CD4-positive, alpha-beta T cell treated with Interleukin-17A for 4 hours (primary cell): ENCODE results near the gene PTPRM.
A peak's percentile ranks its signal among the peaks of the same experiment; 100 is the strongest.
"Not testable (repeated sequence)": the region's sequence is repeated elsewhere in the genome, so short reads cannot be mapped to it uniquely, and the experiment has no call there.

ENCODE experiments used
- DNase-seq: peaks from one replicate; pipeline ENCODE4 v3.0.0-alpha.2; 2020; ENCODE audit warnings: mixed read lengths

PTPRM gene

GRCh38 chr18:8413189-8413588 lies 846.1 kb downstream of the PTPRM start:
- no peak for DNase-seq

- no peak for DNase-seq
Observed at GRCh38 chr18:8413751-8414150, 846.6 kb downstream of the PTPRM start.

- no peak for DNase-seq
Observed at GRCh38 chr18:8416212-8417019, 849.3 kb downstream of the PTPRM start.

GRCh38 chr18:8422391-8422790 lies 855.3 kb downstream of the PTPRM start:
- DNase-seq, result no peak

GRCh38 chr18:8423051-8423557 lies 856.0 kb downstream of the PTPRM start:
- no peak for DNase-seq

- no peak for DNase-seq
Observed at GRCh38 chr18:8424481-8424880, 857.4 kb downstream of the PTPRM start.

- DNase-seq, result no peak
Observed at GRCh38 chr18:8424917-8425725, 858.0 kb downstream of the PTPRM start.

- peak; percentile 19 for DNase-seq
Observed at GRCh38 chr18:8426401-8426800, 859.3 kb downstream of the PTPRM start.

GRCh38 chr18:8427339-8427738 lies 860.2 kb downstream of the PTPRM start:
- DNase-seq, result no peak

- DNase-seq, result no peak
Observed at GRCh38 chr18:8428951-8429350, 861.8 kb downstream of the PTPRM start.

- DNase-seq, result no peak
Observed at GRCh38 chr18:8431036-8431435, 863.9 kb downstream of the PTPRM start.

- no peak for DNase-seq
Observed at GRCh38 chr18:8433323-8433722, 866.2 kb downstream of the PTPRM start.

GRCh38 chr18:8433771-8434170 lies 866.7 kb downstream of the PTPRM start:
- DNase-seq, result no peak

GRCh38 chr18:8435376-8435775 lies 868.3 kb downstream of the PTPRM start:
- no peak for DNase-seq

- no peak for DNase-seq
Observed at GRCh38 chr18:8439055-8439454, 871.9 kb downstream of the PTPRM start.

- no peak for DNase-seq
Observed at GRCh38 chr18:8443505-8443904, 876.4 kb downstream of the PTPRM start.

- DNase-seq, result not testable (repeated sequence)
Observed at GRCh38 chr18:8446936-8447335, 879.8 kb downstream of the PTPRM start.

GRCh38 chr18:8448130-8448529 lies 881.0 kb downstream of the PTPRM start:
- DNase-seq, result no peak

- no peak for DNase-seq
Observed at GRCh38 chr18:8450013-8450412, 882.9 kb downstream of the PTPRM start.

GRCh38 chr18:8450898-8451665 lies 884.0 kb downstream of the PTPRM start:
- no peak for DNase-seq

- no peak for DNase-seq
Observed at GRCh38 chr18:8453528-8453927, 886.4 kb downstream of the PTPRM start.

- no peak for DNase-seq
Observed at GRCh38 chr18:8454136-8454535, 887.0 kb downstream of the PTPRM start.
